ELF-1 (cell line): Measurements from ENCODE around the gene ZDHHC14.

Source experiments
- DNase-seq: peaks from one replicate; pipeline ENCODE4 v3.0.0-alpha.2; 2016; ENCODE audit warnings: low read depth, low spot score

The ZDHHC14 gene

DNA sequence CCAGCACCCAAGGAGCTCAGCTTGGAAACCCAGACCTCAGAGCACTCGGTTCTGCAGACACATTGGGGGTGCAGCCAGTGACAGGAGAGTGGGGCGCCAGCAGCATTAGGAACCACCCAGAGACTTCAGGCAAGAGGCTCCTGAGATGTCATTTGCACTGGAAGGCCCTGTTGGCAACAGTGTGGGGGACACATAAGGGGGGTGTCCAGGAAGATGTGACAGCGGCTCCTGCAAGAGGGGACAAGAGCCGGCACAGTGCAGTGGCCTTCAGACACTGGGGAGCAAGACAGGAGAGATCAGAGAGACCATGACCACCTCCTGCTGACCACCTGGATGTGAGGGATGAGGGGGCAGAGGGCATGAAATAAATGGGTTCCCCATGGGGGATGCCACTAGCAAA lies 235.0 kb downstream of the ZDHHC14 start:
- DNase-seq: no peak

DNA sequence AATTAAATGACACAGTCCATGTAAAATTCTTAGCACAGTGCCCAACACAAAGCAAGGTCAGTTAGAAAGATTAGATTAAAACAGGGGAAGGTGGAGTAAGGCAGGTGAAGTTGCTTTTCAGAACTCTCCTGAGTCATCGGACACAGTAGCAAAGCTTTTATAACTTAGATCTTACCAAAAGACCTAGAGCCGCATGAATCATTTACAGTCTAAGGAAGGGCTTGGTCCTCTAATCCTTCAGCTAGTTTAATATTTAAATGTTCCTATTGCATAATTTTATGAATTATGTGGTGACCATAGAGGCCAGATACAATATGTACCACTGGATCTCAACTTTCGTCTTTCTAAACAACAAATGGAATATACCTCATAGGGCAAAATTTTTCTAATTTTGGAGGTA lies 240.0 kb downstream of the ZDHHC14 start:
- DNase-seq: no peak

DNA sequence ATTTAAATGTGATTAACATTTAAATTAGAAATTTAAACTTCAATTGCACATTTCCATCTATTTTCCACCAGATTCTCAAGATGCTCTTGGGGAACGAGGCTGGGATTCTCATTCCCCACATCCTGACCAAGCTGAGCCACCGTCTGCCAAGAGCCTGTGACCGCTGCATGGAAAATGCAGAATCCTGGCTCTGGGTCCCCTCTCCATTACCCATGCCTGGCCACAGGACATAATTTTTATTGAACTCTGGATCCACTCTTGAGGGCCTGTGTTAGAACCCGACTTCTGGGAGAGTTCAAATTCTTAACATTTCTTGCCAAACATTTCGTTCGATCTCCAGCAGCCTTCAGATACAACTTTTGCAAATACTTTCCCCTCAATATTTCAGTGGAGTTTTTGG lies 240.4 kb downstream of the ZDHHC14 start:
- DNase-seq: no peak

DNA sequence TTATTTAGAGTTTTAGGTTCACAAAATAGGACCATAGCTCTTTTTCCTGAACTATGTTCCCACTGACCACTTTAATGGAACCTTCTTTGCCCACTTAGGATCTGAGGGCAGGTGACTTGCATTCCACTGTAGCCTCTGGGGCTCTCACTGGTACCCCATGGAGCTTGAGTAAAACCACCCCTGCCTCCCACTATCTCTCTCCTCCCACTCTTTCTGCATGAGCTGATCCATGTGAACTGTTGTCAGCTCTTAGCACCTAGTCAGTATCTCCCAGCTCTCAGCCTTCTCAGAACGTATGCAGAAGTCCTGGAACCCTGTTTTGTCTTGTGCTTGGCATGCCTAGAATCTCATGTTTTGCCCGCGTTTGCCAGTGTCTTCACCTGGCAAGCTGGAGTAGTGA lies 241.4 kb downstream of the ZDHHC14 start:
- no peak for DNase-seq

- DNase-seq: no peak
Observed at GRCh38 chr6:157625111-157625510, 244.1 kb downstream of the ZDHHC14 start.

- no peak for DNase-seq
Observed at GRCh38 chr6:157625764-157626163, 244.8 kb downstream of the ZDHHC14 start.

DNA sequence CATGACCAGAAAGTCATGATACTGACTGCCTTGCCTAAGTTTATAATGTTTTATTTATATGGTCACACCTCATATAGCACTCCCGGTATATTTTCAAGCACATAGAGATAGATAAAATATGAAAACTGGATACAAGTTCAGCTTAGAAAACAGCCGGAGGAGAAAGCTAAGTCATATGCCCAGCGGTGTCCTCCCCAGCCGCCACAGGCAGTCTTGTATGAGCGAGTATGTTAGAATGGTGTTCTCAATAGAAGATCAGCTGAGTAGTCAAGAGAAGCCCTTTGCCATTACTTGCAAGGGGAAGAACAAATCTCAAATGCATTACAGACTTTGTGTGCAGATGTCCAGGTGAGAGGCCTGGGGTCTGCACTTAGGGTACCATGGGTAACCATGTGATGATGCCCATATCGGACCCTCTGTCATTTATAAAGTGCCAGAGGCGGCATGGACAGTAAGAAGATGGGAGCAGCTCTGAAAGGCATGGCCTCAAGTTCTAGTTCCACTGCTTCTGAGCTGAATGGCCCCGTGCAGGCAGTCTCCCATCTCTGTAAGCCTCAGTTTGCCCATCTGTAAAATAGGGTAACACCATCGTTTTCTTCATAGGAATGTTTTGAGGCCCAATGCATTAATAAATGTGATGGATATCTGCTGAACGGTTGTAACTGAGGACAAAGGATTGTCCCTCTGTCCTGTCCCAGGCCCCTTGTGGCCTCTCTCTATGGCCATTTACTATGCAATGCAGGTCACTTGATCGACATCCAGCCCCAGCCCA lies 246.4 kb downstream of the ZDHHC14 start:
- DNase-seq: no peak

DNA sequence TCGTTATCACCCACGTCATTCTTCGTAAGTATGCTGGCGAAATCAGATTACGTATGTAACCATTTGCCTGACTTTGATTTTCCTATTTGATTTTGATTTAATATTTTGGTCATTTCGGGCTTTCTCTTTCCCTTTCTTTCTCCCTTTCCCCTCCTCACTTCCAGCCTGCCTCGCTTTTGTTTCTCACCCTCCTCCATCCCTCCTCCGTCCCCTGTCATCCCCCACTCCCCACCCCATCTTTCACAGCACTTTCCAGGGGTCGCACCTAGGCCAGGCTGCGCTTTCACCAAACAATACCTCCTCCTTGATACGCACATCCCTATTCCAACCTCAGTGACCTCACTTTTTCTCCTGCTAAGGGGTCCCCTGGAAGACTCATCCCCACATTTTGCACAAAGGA lies 247.5 kb downstream of the ZDHHC14 start:
- no peak for DNase-seq

- peak; percentile 36 for DNase-seq
Observed at GRCh38 chr6:157629220-157629619, 248.2 kb downstream of the ZDHHC14 start.

GRCh38 chr6:157630463-157631080 lies 249.6 kb downstream of the ZDHHC14 start:
- no peak for DNase-seq

- no peak for DNase-seq
Observed at GRCh38 chr6:157631412-157631811, 250.4 kb downstream of the ZDHHC14 start.

- no peak for DNase-seq
Observed at GRCh38 chr6:157631838-157632614, 251.0 kb downstream of the ZDHHC14 start.

DNA sequence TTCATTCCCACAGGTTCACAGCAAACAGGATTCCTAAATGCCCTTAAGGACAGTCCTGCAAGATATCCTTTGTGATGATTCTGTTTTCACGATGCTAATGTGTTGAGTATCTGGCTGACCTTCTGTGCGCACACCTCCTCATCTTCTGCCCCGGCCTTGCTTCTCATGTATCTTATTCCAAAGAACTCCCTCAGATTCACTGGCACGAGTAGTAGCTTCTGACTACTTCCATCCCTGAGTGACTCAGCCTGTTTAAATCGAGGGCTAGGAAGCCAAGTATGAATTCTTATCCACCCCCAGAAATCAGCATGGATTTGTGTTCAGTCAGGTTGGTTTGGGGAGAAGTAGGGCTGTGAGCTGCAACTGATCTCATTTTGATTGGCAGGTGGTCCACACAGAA lies 251.8 kb downstream of the ZDHHC14 start:
- no peak for DNase-seq

DNA sequence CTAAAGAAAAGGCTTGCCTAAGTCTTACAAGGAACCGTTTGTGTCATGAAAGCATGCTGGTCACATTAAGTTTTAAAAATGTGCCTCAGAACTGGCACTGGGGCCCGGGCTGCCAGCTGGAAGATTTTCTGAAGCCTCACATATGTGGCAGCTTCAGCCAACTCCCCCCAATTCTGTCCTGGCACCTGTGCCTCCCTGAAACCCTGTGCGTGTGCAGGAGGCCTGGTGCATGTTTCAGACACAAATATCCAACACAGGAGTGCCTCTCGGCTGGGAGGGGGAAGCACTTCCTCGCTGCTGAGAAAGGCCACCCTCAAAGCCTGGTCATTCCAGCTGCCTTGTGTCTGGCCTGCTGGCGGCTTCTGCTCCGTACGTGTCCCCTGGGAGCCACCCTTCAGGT lies 253.6 kb downstream of the ZDHHC14 start:
- no peak for DNase-seq

DNA sequence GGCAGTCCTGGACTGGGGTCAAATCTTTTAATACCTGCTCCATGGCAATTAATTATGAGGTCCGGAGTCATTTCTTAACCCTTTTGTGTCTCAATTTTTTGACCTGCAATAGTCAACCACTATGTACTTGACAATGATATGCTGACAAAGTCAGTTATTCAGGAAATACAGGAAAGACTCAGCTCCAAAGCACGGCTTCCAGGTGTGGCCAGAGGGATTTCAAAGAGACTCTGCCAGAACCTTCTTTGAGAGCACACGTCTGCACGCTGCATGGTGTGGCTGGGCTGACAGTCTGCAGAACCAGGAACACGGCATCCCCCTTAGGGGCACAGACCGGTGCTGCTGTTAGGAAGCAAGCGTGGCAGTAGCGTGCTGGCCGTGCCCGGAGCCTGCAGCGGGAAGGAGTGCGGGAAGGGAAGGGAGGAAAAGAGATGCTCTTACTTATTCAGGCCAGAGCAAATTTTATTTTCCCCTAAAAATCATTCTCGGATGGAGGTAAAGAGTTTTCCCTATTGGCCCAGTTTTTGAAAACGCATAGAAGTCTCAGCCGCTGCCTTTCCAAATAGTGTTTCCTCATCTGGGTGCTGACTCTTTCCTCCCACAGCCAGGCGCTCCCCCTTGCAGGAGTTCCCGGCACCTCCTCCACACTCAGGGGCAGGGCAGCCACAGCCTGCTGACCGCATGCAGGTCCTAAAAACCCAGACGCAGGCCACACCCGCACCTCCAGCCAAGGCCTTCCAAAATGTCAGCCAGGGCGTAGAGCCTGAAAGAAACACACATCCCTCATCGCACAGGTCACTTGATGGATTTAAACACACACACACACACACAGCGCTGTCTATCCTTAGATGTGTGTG lies 254.6 kb downstream of the ZDHHC14 start:
- DNase-seq: peak; percentile 34

DNA sequence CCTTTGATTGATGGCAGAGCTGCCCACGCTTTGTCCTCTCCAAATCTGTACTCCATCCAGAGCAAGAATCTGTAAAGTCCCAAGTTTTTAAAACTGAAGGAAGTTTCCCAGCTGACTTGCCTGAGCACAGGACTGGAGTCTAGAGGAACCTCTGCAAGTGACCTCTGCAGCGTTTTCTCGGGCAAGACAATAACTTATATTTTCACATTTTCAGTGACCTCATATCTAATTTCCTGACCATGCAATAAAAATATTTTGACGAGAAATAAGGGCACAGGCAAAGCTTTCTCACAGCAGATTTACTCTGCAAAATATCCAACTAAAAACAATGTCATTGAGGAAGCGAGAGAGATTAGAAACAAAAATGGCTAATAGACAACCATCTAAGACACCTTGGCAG lies 256.5 kb downstream of the ZDHHC14 start:
- no peak for DNase-seq

GRCh38 chr6:157637941-157638662 lies 257.1 kb downstream of the ZDHHC14 start:
- DNase-seq: no peak

GRCh38 chr6:157638779-157639178 lies 257.8 kb downstream of the ZDHHC14 start:
- DNase-seq: no peak

DNA sequence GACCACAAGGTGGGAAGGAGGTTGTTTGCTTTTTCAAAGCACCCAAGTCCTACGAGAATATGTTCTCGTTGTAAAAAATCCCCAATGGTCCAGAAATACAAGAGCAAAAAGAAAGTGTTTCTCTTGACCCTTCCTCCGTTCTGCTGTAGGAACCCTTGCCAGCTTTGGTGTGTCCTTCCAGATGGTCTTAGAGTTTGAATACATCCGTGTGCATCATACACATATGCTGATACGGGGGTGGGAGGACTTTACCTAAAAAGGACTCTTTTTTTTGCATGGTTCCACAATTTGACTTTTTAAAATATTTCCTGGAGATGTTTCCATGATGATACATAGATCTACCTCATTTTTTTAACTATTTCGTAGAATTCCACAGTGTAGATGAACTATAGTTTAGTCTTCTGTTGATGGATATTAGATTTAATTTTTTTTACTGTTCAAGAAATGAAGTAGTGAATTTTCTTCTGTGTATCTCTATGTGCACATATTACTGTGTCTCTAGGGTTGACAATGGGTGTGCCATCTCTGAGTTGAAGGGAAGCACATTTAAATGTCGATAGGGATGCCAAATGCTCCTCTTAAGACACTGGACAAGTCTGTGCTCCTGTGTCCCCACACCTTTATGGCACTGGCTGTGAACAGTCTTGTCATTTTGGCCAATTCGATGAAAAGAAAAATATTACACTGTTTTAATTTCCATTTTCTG lies 259.9 kb downstream of the ZDHHC14 start:
- DNase-seq: no peak

DNA sequence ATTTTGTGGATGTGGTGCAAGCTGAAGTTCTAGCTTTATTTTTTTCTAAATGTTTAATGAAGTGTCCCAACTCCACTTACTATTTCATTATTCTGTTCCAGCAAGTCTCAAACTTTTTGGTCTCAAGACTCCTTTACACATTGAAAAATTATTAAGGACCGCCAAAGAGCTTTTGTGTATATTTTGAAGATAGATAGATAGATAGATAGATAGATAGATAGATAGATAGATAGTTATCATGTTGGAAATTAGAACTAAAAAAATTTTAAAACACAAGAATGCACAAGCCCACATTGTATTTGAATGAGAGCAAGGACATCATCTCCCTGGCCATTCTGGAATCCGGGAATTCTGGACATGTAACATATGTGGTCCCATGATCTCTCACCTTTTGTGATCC lies 260.8 kb downstream of the ZDHHC14 start:
- DNase-seq: no peak
